Esophagus muscularis mucosa (tissue), 4 donors: ENCODE measurements around the gene PCGF5.

Source experiments
- EP300 ChIP-seq: sonication (generic); formaldehyde crosslinking; IDR thresholded peaks from one replicate; pipeline ENCODE4 v1.6.1; 2017; ENCODE audit warnings: antibody characterized with exemption
- POLR2A ChIP-seq: fragments of 450-650 bp; IDR thresholded peaks from one replicate; pipeline ENCODE4 v1.6.1; 2017; ENCODE audit warnings: antibody characterized with exemption, moderate library complexity, mild to moderate bottlenecking, low read depth
- POLR2AphosphoS5 ChIP-seq, 2 donors: sonication (generic); formaldehyde crosslinking; IDR thresholded peaks; one replicate each; pipeline ENCODE4 v1.6.1; 2017; ENCODE audit warnings: antibody characterized with exemption in 2 of 2
- TF ChIP-seq, protein P1 (sequence below), 3 experiments: fragments of 200-600 bp in 2 of 3; fragments of 450-650 bp in 1 of 3; sonication (generic) in 2 of 3; IDR thresholded peaks; one replicate each; pipeline ENCODE4 v1.5.1; 2017 to 2019; ENCODE audit warnings: antibody characterized with exemption in 3 of 3, mild to moderate bottlenecking in 2 of 3, moderate library complexity in 1 of 3

DNA sequence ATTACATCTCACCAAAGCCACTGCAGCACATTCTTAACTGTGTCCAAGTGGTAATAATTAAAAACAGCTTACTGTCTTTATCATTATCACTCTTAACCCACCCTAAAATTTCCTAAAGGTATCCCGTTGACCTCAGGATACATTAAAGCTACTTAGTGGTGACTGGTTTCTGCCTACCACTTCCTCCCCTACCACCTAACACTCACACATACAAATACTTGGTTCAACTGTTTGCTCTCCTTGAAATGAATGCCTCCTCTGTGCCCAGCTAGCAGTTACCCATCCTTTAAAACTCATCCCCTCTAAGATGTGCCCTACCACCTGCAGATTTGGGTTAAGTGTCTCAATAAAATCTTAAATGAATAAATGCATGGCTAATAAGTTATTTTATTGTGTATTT is 7.1 kb downstream of the PCGF5 start:
- TF ChIP-seq, protein P1, sequence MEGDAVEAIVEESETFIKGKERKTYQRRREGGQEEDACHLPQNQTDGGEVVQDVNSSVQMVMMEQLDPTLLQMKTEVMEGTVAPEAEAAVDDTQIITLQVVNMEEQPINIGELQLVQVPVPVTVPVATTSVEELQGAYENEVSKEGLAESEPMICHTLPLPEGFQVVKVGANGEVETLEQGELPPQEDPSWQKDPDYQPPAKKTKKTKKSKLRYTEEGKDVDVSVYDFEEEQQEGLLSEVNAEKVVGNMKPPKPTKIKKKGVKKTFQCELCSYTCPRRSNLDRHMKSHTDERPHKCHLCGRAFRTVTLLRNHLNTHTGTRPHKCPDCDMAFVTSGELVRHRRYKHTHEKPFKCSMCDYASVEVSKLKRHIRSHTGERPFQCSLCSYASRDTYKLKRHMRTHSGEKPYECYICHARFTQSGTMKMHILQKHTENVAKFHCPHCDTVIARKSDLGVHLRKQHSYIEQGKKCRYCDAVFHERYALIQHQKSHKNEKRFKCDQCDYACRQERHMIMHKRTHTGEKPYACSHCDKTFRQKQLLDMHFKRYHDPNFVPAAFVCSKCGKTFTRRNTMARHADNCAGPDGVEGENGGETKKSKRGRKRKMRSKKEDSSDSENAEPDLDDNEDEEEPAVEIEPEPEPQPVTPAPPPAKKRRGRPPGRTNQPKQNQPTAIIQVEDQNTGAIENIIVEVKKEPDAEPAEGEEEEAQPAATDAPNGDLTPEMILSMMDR (IDR thresholded peaks at IDR 0.05): no peak
- TF ChIP-seq EP300 (no peak), POLR2AphosphoS5 (IDR thresholded peaks at IDR 0.05) (no peak), POLR2A (no peak)
